Keratinocyte (primary cell): ENCODE results near the gene WNT4. TPM values are rescaled to one million over a fixed set of nuclear protein-coding genes. Genes with fewer than 3 reads are reported as not detected.

Experiments used
- DNase-seq: peaks from one replicate; pipeline ENCODE4 v3.0.0-alpha.2; 2011; ENCODE audit warnings: low read depth, missing footprints, low spot score
- FAIRE-seq: peaks from 2 replicates; lab custom pipeline; 2011; peaks lifted over from hg19 to GRCh38; lab: Jason Lieb, UNC
- H2AFZ ChIP-seq: 2 replicates; pipeline ENCODE4 v1.6.0; 2012; ENCODE audit warnings: low read length, control low read depth, inconsistent platforms; ENCODE audit not compliant: control insufficient read depth
- H3K27ac ChIP-seq: 2 replicates; pipeline ENCODE4 v1.5.1; 2011; ENCODE audit warnings: low read length; ENCODE audit not compliant: control insufficient read depth, insufficient read depth
- H3K27me3 ChIP-seq: 3 replicates; pipeline ENCODE4 v1.6.0; 2011; ENCODE audit warnings: low read length; ENCODE audit not compliant: control insufficient read depth, insufficient read depth; ENCODE audit errors: extremely low read depth
- H3K36me3 ChIP-seq, 2 experiments: 2 replicates in 1 of 2; 3 replicates in 1 of 2; pipeline ENCODE4 v1.5.1; 2011; ENCODE audit warnings: low read length in 2 of 2, mild to moderate bottlenecking in 1 of 2; ENCODE audit not compliant: control insufficient read depth in 2 of 2, insufficient read depth in 2 of 2; ENCODE audit errors: extremely low read depth in 1 of 2
- H3K4me1 ChIP-seq: 3 replicates; pipeline ENCODE4 v1.5.1; 2011; ENCODE audit warnings: low read length; ENCODE audit not compliant: control insufficient read depth, insufficient read depth; ENCODE audit errors: extremely low read depth
- H3K4me2 ChIP-seq: 3 replicates; pipeline ENCODE4 v1.6.0; 2011; ENCODE audit warnings: low read depth, low read length; ENCODE audit not compliant: control insufficient read depth, insufficient read depth; ENCODE audit errors: extremely low read depth
- H3K4me3 ChIP-seq, 3 experiments: fragments of 200-600 bp in 1 of 3; sonication (generic) in 1 of 3; 2 replicates in 2 of 3; 3 replicates in 1 of 3; pipeline ENCODE4 v1.5.1; 2011 to 2016; ENCODE audit warnings: low read length in 3 of 3, mild to moderate bottlenecking in 3 of 3, control low read depth in 2 of 3, inconsistent platforms in 1 of 3, low read depth in 1 of 3, mixed read lengths in 1 of 3, mixed run types in 1 of 3, moderate library complexity in 1 of 3; ENCODE audit not compliant: control insufficient read depth in 2 of 3, insufficient read depth in 2 of 3; ENCODE audit errors: extremely low read depth in 1 of 3
- H3K79me2 ChIP-seq: 2 replicates; pipeline ENCODE4 v1.6.0; 2012; ENCODE audit warnings: low read length; ENCODE audit not compliant: control insufficient read depth, insufficient read depth
- H3K9ac ChIP-seq: 3 replicates; pipeline ENCODE4 v1.6.0; 2011; ENCODE audit warnings: low read length; ENCODE audit not compliant: control insufficient read depth, insufficient read depth; ENCODE audit errors: extremely low read depth
- H3K9me1 ChIP-seq: 3 replicates; pipeline ENCODE4 v1.6.0; 2011; ENCODE audit warnings: low read length; ENCODE audit not compliant: control insufficient read depth, insufficient read depth; ENCODE audit errors: extremely low read depth
- H3K9me3 ChIP-seq: 2 replicates; pipeline ENCODE4 v1.5.1; 2012; ENCODE audit warnings: low read depth, low read length; ENCODE audit not compliant: control insufficient read depth
- H4K20me1 ChIP-seq: 3 replicates; pipeline ENCODE4 v1.6.0; 2011; ENCODE audit warnings: low read length; ENCODE audit not compliant: control insufficient read depth, insufficient read depth; ENCODE audit errors: extremely low read depth
- EZH2 ChIP-seq: IDR thresholded peaks from one replicate; pipeline ENCODE4 v1.6.1; 2012; ENCODE audit warnings: inconsistent platforms, mild to moderate bottlenecking, low read length, moderate library complexity
- dilution Hi-C: fragments of 300-500 bp; cut with MboI; formaldehyde crosslinking; loops from one replicate; pipeline ENCODE4 v1.7.0; 2020; ENCODE audit warnings: low sequenced_read_pairs; ENCODE audit not compliant: extremely low pct_ligation_motif_present
- polyA plus RNA-seq, 5 experiments: library from polyadenylated mRNA; depleted of rRNA in 3 of 5; stranded (reverse) in 3 of 5; stranded (forward) in 1 of 5; unstranded in 1 of 5; fragments of >200 nt; gene quantifications; 1 replicate in 1 of 5; 2 replicates in 3 of 5; 3 replicates in 1 of 5; pipeline versions ENCODE4 v1.2.1 to v1.2.3, GENCODE V29; 2011 to 2012; ENCODE audit warnings: missing spikeins in 2 of 5, low read depth in 1 of 5, low replicate concordance in 1 of 5
- TF ChIP-seq, protein P1 (sequence below), 3 experiments: IDR thresholded peaks in 1 of 3; conservative IDR thresholded peaks in 1 of 3; optimal IDR thresholded peaks in 1 of 3; 2 replicates in 2 of 3; 3 replicates in 1 of 3; pipeline versions ENCODE3 to v1.5.1; 2011; ENCODE audit warnings: low read length in 3 of 3, mild to moderate bottlenecking in 3 of 3, moderate library complexity in 2 of 3, control low read depth in 1 of 3, inconsistent platforms in 1 of 3; ENCODE audit not compliant: insufficient read depth in 2 of 3; ENCODE audit errors: extremely low read depth in 1 of 3

Gene WNT4
- polyA plus RNA-seq, 1 donor (not counting 4 experiments of a cell fraction or from before 2014, with no cell fraction given), result 2.6 TPM

DNA sequence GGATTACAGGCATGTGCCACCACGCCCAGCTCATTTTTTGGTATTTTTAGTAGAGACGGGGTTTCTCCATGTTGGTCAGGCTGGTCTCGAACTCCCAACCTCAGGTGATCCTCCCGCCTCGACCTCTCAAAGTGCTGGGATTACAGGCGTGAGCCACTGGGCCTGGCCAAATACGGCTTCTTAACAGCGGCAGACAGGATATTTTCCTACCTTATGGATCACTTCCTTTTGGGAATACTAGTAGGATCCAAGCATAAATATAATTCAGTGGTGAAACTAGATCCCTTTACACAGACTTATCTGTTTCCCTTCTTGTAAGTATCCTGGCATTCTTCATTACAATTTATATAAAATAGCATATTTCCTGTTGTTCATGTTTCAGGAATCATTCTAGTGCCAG is 40.9 kb downstream of the WNT4 start:
- no peak overlapping the region for H3K9ac ChIP-seq
- H3K36me3 ChIP-seq, result peaks cover 18 to 37% of the 10 kb centered on the region in 2 experiments
- peaks cover 27% of the 10 kb centered on the region for H4K20me1 ChIP-seq
- TF ChIP-seq, protein P1, sequence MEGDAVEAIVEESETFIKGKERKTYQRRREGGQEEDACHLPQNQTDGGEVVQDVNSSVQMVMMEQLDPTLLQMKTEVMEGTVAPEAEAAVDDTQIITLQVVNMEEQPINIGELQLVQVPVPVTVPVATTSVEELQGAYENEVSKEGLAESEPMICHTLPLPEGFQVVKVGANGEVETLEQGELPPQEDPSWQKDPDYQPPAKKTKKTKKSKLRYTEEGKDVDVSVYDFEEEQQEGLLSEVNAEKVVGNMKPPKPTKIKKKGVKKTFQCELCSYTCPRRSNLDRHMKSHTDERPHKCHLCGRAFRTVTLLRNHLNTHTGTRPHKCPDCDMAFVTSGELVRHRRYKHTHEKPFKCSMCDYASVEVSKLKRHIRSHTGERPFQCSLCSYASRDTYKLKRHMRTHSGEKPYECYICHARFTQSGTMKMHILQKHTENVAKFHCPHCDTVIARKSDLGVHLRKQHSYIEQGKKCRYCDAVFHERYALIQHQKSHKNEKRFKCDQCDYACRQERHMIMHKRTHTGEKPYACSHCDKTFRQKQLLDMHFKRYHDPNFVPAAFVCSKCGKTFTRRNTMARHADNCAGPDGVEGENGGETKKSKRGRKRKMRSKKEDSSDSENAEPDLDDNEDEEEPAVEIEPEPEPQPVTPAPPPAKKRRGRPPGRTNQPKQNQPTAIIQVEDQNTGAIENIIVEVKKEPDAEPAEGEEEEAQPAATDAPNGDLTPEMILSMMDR (optimal IDR thresholded peaks at IDR 0.05 in 1 of 3, IDR thresholded peaks at IDR 0.05 in 1 of 3, conservative IDR thresholded peaks at IDR 0.05 in 1 of 3; ENCODE audit: extremely low read depth in 1 of 3, insufficient read depth in 2 of 3, low read length in 3 of 3), result no peak
- no peak for TF ChIP-seq EZH2
- no peak overlapping the region for H2AFZ ChIP-seq
- no peak for FAIRE-seq
- dilution Hi-C loops, result no loop called here
- no peaks in the 10 kb centered on the region for H3K27me3 ChIP-seq
- no peak for DNase-seq
- H3K4me2 ChIP-seq, result no peak overlapping the region
- H3K9me1 ChIP-seq, result no peaks in the 10 kb centered on the region
- no peak overlapping the region for H3K27ac ChIP-seq
- H3K79me2 ChIP-seq, result peaks cover 60% of the 10 kb centered on the region
- H3K4me1 ChIP-seq, result peaks cover 10% of the 10 kb centered on the region
- no peaks in the 10 kb centered on the region for H3K9me3 ChIP-seq
- no peak overlapping the region for H3K4me3 ChIP-seq

DNA sequence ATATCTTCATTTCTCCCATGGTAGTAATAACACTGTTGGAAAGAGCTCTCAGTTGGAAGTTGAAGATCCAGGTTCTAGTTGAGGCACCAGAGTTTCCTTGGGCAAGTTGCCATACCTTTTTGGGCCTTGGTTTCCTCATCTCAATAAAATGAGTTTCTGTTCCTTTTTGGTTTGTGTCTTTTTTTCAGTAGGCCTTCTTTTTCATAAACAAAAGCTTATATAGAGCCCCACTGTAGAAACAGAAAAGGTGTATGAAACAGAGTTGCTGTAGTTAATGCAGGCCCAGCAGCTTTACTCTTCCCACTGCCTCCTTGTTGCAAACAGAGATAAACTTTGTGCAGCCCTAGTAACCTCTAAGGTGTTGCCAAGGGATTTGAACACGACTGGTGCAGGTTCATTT is 41.7 kb downstream of the WNT4 start:
- no peak overlapping the region for H2AFZ ChIP-seq
- no peaks in the 10 kb centered on the region for H3K27me3 ChIP-seq
- no peak overlapping the region for H3K9ac ChIP-seq
- H3K79me2 ChIP-seq, result peaks cover 61% of the 10 kb centered on the region
- dilution Hi-C loops, result no loop called here
- no peak overlapping the region for H3K4me2 ChIP-seq
- no peak overlapping the region for H3K27ac ChIP-seq
- H3K4me1 ChIP-seq, result peaks cover 2% of the 10 kb centered on the region
- peaks cover 27% of the 10 kb centered on the region for H4K20me1 ChIP-seq
- TF ChIP-seq, protein P1 (optimal IDR thresholded peaks at IDR 0.05 in 1 of 3, IDR thresholded peaks at IDR 0.05 in 1 of 3, conservative IDR thresholded peaks at IDR 0.05 in 1 of 3; ENCODE audit: extremely low read depth in 1 of 3, insufficient read depth in 2 of 3, low read length in 3 of 3), result no peak
- TF ChIP-seq EZH2, result no peak
- no peaks in the 10 kb centered on the region for H3K9me3 ChIP-seq
- FAIRE-seq (no peak), DNase-seq (no peak)
- no peak overlapping the region for H3K4me3 ChIP-seq
- H3K36me3 ChIP-seq, result peaks cover 20 to 44% of the 10 kb centered on the region in 2 experiments
- no peaks in the 10 kb centered on the region for H3K9me1 ChIP-seq
